Left renal cortex interstitium (tissue), 4 donors: ENCODE data around the gene DGLUCY. TPM values are rescaled to one million over a fixed set of nuclear protein-coding genes. Genes with fewer than 3 reads are reported as not detected.
A peak's percentile ranks its signal among the peaks of the same experiment; 100 is the strongest.
"Not testable (repeated sequence)": the region's sequence is repeated elsewhere in the genome, so short reads cannot be mapped to it uniquely, and the experiment has no call there.

ENCODE experiments used
- DNase-seq, 4 donors: peaks; one replicate each; pipeline ENCODE4 v3.0.0-alpha.2; 2013; ENCODE audit warnings: low read depth in 4 of 4, low spot score in 2 of 4, missing footprints in 1 of 4
- polyA plus RNA-seq, 4 donors: library from polyadenylated mRNA; unstranded; fragments of 120-200 nt; gene quantifications; one replicate each; pipeline ENCODE4 v1.2.1, GENCODE V29; 2013; ENCODE audit not compliant: insufficient read length in 4 of 4

The DGLUCY gene
- 10 to 100 TPM; 60.1 to 85.2 (median 76.1) TPM for polyA plus RNA-seq

- DNase-seq = peak in 1 of 4 donors; percentile 67
These were observed at the start of gene DGLUCY for GRCh38 chr14:91113829-91114078. Gene DGLUCY (plus strand): TSS chr14:91114073. CDS start chr14:91160295, 46,222 bp downstream.

- DNase-seq = no peak
These were observed 48.6 kb upstream of the DGLUCY start for GRCh38 chr14:91065266-91065665.

GRCh38 chr14:91067186-91067585 is 46.7 kb upstream of the DGLUCY start:
- no peak for DNase-seq

GRCh38 chr14:91068642-91069041 is 45.2 kb upstream of the DGLUCY start:
- no peak for DNase-seq

- no peak for DNase-seq
These were observed 43.3 kb upstream of the DGLUCY start for GRCh38 chr14:91070572-91070971.

- DNase-seq = no peak
These were observed 38.3 kb upstream of the DGLUCY start for GRCh38 chr14:91075553-91075952.

- DNase-seq = no peak
These were observed 35.7 kb upstream of the DGLUCY start for GRCh38 chr14:91078095-91078737.

- no peak for DNase-seq
These were observed 33.8 kb upstream of the DGLUCY start for GRCh38 chr14:91080071-91080470.

GRCh38 chr14:91082282-91082681 is 31.6 kb upstream of the DGLUCY start:
- DNase-seq = no peak

- DNase-seq = no peak
These were observed 29.4 kb upstream of the DGLUCY start for GRCh38 chr14:91084516-91084915.

- not testable (repeated sequence) for DNase-seq
These were observed 26.4 kb upstream of the DGLUCY start for GRCh38 chr14:91087470-91087869.

GRCh38 chr14:91088585-91089235 is 25.2 kb upstream of the DGLUCY start:
- no peak for DNase-seq

GRCh38 chr14:91089958-91090535 is 23.8 kb upstream of the DGLUCY start:
- DNase-seq = no peak

- DNase-seq = no peak
These were observed 23.1 kb upstream of the DGLUCY start for GRCh38 chr14:91090743-91091142.

- DNase-seq = no peak
These were observed 21.8 kb upstream of the DGLUCY start for GRCh38 chr14:91092073-91092472.

GRCh38 chr14:91093743-91094472 is 20.0 kb upstream of the DGLUCY start:
- not testable (repeated sequence) for DNase-seq

- no peak for DNase-seq
These were observed 19.1 kb upstream of the DGLUCY start for GRCh38 chr14:91094772-91095171.

GRCh38 chr14:91095178-91095577 is 18.7 kb upstream of the DGLUCY start:
- DNase-seq = no peak

- not testable (repeated sequence) for DNase-seq
These were observed 16.2 kb upstream of the DGLUCY start for GRCh38 chr14:91097657-91098056.

GRCh38 chr14:91098591-91098990 is 15.3 kb upstream of the DGLUCY start:
- DNase-seq = no peak

GRCh38 chr14:91100102-91100501 is 13.8 kb upstream of the DGLUCY start:
- no peak for DNase-seq

GRCh38 chr14:91103116-91103515 is 10.8 kb upstream of the DGLUCY start:
- no peak for DNase-seq
